Tibial nerve (tissue), 3 donors: ENCODE results near the gene RPS24.

Experiments used
- CTCF ChIP-seq, 5 experiments: fragments of 200-600 bp in 3 of 5; fragments of 450-650 bp in 2 of 5; sonication (generic) in 3 of 5; IDR thresholded peaks; one replicate each; pipeline ENCODE4 v1.5.1; 2016 to 2019; ENCODE audit warnings: antibody characterized with exemption in 5 of 5, mild to moderate bottlenecking in 3 of 5, moderate library complexity in 2 of 5
- POLR2A ChIP-seq, 2 donors: fragments of 450-650 bp; IDR thresholded peaks; one replicate each; pipeline ENCODE4 v1.6.1; 2017; ENCODE audit warnings: antibody characterized with exemption in 2 of 2, mild to moderate bottlenecking in 2 of 2, moderate library complexity in 2 of 2

- TF ChIP-seq CTCF (IDR thresholded peaks at IDR 0.05) = no peak
- TF ChIP-seq POLR2A (IDR thresholded peaks at IDR 0.05) = no peak
Measured at GRCh38 chr10:78041170-78042057, 7.8 kb downstream of the RPS24 start.
